ENCODE data around the gene MRPL54.

MRPL54 gene

DNA sequence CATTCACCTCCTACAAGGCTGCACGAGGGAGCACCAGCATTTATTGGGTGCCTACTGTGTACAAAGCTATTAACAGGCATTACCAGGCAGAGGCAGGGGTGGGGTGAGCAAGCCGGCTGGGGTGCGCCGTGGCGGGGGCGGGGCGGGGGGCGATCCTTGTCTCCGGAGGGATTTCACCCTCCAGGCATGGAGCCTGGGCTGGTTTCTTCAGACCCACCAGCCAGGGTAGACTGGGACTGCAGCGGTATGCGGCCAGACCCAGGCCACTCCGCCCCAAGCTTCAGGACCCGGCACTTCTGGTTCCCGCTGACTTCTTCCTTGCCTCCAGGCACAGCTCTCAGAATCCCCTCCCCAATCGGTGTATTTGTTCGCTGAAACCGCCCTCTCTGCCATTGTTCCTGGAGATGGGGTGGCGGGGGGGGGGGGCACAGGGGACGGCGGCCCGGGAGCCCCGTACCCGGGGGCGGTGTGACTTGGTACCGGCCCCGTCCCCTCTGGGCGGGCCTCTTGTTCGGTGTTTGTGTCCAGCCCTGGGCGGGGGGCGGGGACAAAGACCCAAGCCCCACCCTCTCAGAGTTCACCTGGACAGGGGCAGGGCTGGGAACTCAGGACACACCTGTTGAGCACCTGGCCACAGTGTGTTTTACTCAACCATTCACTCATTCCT lies 39.9 kb upstream of the MRPL54 start:
- TF ChIP-seq, protein P1, sequence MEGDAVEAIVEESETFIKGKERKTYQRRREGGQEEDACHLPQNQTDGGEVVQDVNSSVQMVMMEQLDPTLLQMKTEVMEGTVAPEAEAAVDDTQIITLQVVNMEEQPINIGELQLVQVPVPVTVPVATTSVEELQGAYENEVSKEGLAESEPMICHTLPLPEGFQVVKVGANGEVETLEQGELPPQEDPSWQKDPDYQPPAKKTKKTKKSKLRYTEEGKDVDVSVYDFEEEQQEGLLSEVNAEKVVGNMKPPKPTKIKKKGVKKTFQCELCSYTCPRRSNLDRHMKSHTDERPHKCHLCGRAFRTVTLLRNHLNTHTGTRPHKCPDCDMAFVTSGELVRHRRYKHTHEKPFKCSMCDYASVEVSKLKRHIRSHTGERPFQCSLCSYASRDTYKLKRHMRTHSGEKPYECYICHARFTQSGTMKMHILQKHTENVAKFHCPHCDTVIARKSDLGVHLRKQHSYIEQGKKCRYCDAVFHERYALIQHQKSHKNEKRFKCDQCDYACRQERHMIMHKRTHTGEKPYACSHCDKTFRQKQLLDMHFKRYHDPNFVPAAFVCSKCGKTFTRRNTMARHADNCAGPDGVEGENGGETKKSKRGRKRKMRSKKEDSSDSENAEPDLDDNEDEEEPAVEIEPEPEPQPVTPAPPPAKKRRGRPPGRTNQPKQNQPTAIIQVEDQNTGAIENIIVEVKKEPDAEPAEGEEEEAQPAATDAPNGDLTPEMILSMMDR (IDR thresholded peaks at IDR 0.05; ENCODE audit: low read length, missing control alignments): no peak
- no peak overlapping the region for H3K4me3 ChIP-seq (replicated peaks; ENCODE audit: low read depth, low read length)
- DNase-seq (ENCODE audit: low read depth): no peak

DNA sequence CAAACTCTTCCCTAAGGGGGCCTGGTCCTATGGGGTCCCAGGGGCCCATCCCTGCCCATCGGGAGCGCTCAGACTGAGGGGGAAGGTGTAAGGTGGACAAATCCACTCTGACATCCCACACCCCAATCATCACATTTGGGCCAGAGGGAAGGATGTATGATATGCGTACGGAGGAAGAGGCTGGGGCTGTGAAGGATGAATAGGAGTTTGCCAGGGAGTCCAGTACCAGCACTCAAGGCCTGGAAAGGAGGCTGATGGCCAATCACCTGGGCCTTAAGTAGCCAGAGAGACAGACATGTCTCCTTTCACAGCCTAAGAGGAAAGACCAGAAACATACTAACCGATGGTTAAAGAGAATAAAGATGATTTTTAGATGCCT lies 39.4 kb upstream of the MRPL54 start:
- TF ChIP-seq, protein P1 (IDR thresholded peaks at IDR 0.05; ENCODE audit: low read length, missing control alignments): no peak
- no peak overlapping the region for H3K4me3 ChIP-seq (replicated peaks; ENCODE audit: low read depth, low read length)
- DNase-seq (ENCODE audit: low read depth): no peak

DNA sequence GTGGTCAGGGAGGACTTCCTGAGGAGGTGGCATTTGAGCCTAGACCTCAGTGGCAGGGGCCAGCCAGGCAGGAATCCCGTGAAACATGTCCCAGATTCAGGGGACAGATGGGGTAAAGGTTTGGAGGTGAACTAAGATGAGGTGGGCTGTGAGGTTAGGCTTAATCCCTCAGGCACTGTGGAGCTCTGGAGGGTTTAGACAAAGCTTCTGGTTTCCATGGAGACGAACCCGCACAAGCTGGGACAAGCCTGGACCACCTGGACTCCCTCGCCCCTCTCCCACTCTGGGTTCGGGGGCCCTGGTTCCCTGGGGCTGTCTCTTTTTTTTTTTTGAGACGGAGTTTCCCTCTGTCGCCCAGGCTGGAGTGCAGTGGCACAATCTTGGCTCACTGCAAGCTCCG lies 38.6 kb upstream of the MRPL54 start:
- no peak for DNase-seq (ENCODE audit: low read depth)
- no peak overlapping the region for H3K4me3 ChIP-seq (replicated peaks; ENCODE audit: low read depth, low read length)
- TF ChIP-seq, protein P1 (IDR thresholded peaks at IDR 0.05; ENCODE audit: low read length, missing control alignments): no peak

DNA sequence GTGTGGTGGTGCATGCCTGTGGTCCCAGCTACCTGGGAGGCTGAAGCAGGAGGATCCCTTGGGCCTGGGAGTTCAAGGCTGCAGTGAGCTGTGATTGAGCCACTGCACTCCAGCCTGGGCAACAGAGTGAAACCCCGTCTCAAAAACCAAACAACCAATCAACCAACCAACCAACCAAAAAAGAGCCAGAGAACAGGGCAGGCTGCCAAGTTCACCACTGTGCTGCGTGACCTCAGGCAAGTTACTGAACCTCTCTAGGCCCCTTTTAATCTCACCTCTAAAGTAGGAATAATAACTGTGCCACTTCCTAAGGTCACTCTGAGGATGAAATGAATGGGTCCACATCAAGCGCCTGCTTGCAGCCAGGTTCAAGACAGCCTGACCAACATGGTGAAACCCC lies 37.4 kb upstream of the MRPL54 start:
- no peak overlapping the region for H3K4me3 ChIP-seq (replicated peaks; ENCODE audit: low read depth, low read length)
- TF ChIP-seq, protein P1 (IDR thresholded peaks at IDR 0.05; ENCODE audit: low read length, missing control alignments): no peak
- DNase-seq (ENCODE audit: low read depth): no peak

DNA sequence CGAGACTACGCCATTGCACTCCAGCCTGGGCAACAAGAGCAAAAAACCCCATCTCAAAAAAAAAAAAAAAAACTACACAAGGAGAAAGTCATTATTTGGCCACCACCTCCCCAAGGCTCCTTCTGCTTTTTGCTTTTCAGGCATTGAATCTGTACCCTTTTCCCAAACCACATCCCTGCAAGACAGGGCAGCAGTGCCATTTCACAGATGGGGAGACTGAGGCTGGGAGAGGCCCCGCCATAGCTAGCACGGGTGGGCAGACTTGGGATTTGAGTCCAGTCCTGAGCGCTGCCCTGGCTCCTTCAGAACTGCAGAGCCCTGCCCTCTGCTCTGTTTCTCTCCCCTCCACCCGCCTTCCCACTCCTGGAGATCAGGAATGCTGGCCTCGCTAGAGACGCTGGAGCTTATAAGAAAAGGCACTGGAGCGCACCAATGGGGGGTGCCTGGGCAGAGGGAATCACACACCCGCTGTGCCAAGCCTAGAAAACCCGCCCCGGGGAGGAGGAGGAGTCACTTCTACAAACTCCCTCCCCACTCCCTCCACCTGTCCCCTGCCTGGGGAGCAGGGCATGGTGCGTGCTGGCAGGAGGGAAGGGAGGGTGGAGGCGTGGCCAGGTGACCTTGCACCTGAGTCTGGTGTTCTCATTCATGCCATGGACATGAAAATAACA lies 36.7 kb upstream of the MRPL54 start:
- DNase-seq (ENCODE audit: low read depth): no peak
- TF ChIP-seq, protein P1 (IDR thresholded peaks at IDR 0.05; ENCODE audit: low read length, missing control alignments): no peak
- H3K4me3 ChIP-seq (replicated peaks; ENCODE audit: low read depth, low read length): no peak overlapping the region

DNA sequence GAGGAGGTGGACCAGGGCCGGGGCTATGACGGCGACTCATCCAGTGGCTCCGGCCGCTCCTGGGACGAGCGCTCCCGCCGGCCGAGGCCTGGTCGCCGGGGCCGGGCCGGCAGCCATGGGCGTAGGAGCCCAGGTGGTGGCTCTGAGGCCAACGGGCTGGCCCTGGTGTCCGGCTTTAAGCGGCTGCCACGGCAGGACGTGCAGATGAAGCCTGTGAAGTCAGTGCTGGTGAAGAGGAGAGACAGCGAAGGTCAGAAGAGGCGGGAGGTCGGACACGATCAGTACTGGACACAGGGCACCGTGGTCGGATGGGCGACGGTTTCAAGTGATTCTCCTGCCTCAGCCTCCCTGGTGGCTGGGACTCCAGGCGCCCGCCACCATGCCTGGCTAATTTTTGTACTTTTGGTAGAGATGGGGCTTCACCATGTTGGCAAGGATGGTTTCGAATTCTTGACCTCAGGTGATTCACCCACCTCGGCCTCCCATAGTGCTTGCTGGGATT lies 32.0 kb upstream of the MRPL54 start:
- no peak overlapping the region for H3K4me3 ChIP-seq (replicated peaks; ENCODE audit: low read depth, low read length)
- TF ChIP-seq, protein P1 (IDR thresholded peaks at IDR 0.05; ENCODE audit: low read length, missing control alignments): no peak
- DNase-seq (ENCODE audit: low read depth): no peak
